Testis (tissue), 2 donors: ENCODE data around the gene ASB4.

ENCODE experiments used
- POLR2A ChIP-seq: fragments of 450-650 bp; IDR thresholded peaks from one replicate; pipeline ENCODE4 v1.6.1; 2017; ENCODE audit warnings: antibody characterized with exemption, mild to moderate bottlenecking, moderate library complexity
- TF ChIP-seq, protein P1 (sequence below), 3 experiments: fragments of 450-650 bp in 2 of 3; fragments of 200-600 bp in 1 of 3; sonication (generic) in 1 of 3; IDR thresholded peaks; one replicate each; pipeline ENCODE4 v1.5.1; 2016 to 2019; ENCODE audit warnings: antibody characterized with exemption in 3 of 3, mild to moderate bottlenecking in 2 of 3, moderate library complexity in 1 of 3

DNA sequence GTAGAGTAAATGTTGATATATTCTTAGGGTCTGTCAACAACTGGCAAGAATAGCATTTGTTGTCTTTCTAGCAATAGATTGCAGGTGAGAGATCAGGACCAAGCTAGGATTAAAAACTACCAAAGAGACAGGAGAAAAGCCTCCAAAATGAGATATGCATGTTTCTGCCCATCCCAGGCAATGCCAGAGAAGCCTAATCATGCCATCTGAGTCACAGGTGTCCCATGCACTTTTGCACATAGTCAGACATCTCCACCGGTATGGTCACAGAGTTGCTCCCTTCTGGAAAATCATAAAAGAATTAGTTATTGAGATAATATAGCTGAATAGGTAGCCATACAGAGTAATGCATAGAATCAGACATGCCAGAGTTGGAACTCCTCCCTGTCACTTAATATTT lies 59.9 kb downstream of the ASB4 start:
- TF ChIP-seq, protein P1, sequence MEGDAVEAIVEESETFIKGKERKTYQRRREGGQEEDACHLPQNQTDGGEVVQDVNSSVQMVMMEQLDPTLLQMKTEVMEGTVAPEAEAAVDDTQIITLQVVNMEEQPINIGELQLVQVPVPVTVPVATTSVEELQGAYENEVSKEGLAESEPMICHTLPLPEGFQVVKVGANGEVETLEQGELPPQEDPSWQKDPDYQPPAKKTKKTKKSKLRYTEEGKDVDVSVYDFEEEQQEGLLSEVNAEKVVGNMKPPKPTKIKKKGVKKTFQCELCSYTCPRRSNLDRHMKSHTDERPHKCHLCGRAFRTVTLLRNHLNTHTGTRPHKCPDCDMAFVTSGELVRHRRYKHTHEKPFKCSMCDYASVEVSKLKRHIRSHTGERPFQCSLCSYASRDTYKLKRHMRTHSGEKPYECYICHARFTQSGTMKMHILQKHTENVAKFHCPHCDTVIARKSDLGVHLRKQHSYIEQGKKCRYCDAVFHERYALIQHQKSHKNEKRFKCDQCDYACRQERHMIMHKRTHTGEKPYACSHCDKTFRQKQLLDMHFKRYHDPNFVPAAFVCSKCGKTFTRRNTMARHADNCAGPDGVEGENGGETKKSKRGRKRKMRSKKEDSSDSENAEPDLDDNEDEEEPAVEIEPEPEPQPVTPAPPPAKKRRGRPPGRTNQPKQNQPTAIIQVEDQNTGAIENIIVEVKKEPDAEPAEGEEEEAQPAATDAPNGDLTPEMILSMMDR (IDR thresholded peaks at IDR 0.05), result no peak
- TF ChIP-seq POLR2A, result no peak
